ENCODE measurements around the gene TOP3B.

Gene TOP3B

GRCh38 chr22:21920341-21921183 is 62.0 kb downstream of the TOP3B start:
- in situ Hi-C loops (cut with MboI; ENCODE audit: low sequenced_read_pairs, unreplicated experiment): no loop called here
- no peak for TF ChIP-seq CTCF (IDR thresholded peaks at IDR 0.05; ENCODE audit: borderline replicate concordance, control extremely low read depth, extremely low read depth, insufficient read depth, missing control alignments)
- DNase-seq (ENCODE audit: low spot score): no peak

- TF ChIP-seq CTCF (IDR thresholded peaks at IDR 0.05; ENCODE audit: borderline replicate concordance, control extremely low read depth, extremely low read depth, insufficient read depth, missing control alignments): no peak
- in situ Hi-C loops (cut with MboI; ENCODE audit: low sequenced_read_pairs, unreplicated experiment): no loop called here
- DNase-seq (ENCODE audit: low spot score): no peak
Observed at GRCh38 chr22:21919526-21920307, 62.9 kb downstream of the TOP3B start.

DNA sequence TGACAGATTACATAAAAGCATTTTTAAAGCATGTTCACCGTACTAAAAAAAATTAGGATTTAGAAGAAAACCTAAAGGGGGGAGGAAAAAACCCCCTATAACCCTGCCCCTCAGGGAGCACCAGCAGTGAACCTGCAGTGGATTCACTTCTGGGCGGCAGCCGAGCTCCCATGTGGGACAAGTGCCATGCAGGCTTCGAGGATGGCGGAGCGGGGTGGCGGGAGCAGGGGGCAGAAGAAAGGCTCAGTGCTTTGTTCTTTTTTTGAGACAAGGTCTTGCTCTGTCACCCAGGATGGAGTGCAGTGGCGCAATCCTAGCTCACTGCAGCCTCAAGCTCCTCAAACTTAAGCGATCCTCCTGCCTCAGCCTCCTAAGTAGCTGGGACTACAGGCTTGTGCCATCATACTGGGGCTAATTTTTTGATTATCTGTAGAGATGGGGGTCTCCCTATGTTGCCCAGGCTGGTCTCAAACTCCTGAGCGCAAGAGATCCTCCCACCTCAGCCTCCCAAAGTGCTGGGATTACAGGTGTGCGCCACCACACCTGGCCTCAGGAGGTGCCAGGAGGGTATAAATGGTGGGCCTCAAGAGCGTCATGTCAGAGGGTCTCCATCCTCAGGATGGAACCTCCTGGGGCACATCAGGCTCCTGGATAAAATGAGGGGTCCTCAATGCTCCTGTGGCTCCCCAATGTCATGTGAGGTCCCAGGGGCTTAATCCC is 64.0 kb downstream of the TOP3B start:
- in situ Hi-C loops (cut with MboI; ENCODE audit: low sequenced_read_pairs, unreplicated experiment): no loop called here
- TF ChIP-seq CTCF (IDR thresholded peaks at IDR 0.05; ENCODE audit: borderline replicate concordance, control extremely low read depth, extremely low read depth, insufficient read depth, missing control alignments): no peak
- no peak for DNase-seq (ENCODE audit: low spot score)

- TF ChIP-seq CTCF (IDR thresholded peaks at IDR 0.05; ENCODE audit: borderline replicate concordance, control extremely low read depth, extremely low read depth, insufficient read depth, missing control alignments): no peak
- in situ Hi-C loops (cut with MboI; ENCODE audit: low sequenced_read_pairs, unreplicated experiment): no loop called here
- DNase-seq (ENCODE audit: low spot score): no peak
Observed at GRCh38 chr22:21917959-21918261, 64.7 kb downstream of the TOP3B start.

DNA sequence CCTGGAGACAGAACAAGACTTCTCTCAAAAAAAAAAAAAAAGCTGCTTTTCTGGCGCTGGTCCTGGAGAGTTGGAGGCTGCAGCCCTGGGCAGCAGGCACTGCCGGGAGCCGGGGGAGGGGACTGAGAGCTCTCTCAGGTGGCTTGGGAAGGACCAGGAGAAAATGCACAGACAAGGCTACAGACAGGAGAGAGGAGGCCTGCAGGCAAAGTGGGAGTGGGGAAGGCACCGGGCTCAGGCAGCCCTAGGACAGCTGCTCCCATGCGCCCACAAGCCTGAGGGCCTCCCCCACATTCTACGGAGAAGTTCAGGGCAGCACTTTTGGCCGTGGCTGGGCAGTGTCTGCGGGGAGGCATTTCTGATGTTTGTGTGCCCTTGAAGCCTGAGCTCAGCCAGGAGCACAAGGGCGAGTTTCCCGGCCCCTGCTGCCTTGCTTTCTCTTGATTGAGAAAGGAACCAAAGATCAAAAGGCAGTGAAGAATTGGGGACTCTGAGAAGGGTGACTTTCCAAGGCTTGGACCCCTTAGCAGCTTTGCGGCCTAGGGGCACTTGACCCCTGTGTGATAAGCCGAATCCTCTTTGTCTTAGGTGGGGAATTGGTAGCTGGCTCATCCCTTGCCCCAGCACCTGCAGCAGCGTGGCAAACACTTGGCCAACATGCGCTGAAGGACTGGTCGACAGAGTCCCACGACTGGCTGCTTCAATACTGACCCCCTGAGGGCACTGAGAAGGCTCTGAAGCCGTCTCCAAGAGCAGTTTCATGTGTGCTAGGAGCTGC is 65.2 kb downstream of the TOP3B start:
- TF ChIP-seq CTCF (IDR thresholded peaks at IDR 0.05; ENCODE audit: borderline replicate concordance, control extremely low read depth, extremely low read depth, insufficient read depth, missing control alignments): no peak
- in situ Hi-C loops (cut with MboI; ENCODE audit: low sequenced_read_pairs, unreplicated experiment): no loop called here
- DNase-seq (ENCODE audit: low spot score): no peak
